Fibroblast of villous mesenchyme (primary cell): ENCODE data around the gene BICD1. TPM values are rescaled to one million over a fixed set of nuclear protein-coding genes. Genes with fewer than 3 reads are reported as not detected.
"Not testable (repeated sequence)": the region's sequence is repeated elsewhere in the genome, so short reads cannot be mapped to it uniquely, and the experiment has no call there.

ENCODE experiments used
- DNase-seq: peaks from one replicate; pipeline ENCODE4 v3.0.0-alpha.2; 2010; ENCODE audit warnings: low read depth
- H3K4me3 ChIP-seq: 2 replicates; pipeline ENCODE4 v1.5.1; 2011; ENCODE audit warnings: low read depth, mild to moderate bottlenecking, low read length
- total RNA-seq: library from RNA; depleted of rRNA; stranded (reverse); fragments of >200 nt; gene quantifications from 2 replicates; pipeline ENCODE4 v1.2.3, GENCODE V29; 2012
- TF ChIP-seq, protein P1 (sequence below): IDR thresholded peaks from 2 replicates; pipeline ENCODE4 v1.5.1; 2012; ENCODE audit warnings: low read depth, mild to moderate bottlenecking, low read length; ENCODE audit not compliant: insufficient read depth

BICD1 gene
- total RNA-seq, 1 donor: 24.6 TPM

DNA sequence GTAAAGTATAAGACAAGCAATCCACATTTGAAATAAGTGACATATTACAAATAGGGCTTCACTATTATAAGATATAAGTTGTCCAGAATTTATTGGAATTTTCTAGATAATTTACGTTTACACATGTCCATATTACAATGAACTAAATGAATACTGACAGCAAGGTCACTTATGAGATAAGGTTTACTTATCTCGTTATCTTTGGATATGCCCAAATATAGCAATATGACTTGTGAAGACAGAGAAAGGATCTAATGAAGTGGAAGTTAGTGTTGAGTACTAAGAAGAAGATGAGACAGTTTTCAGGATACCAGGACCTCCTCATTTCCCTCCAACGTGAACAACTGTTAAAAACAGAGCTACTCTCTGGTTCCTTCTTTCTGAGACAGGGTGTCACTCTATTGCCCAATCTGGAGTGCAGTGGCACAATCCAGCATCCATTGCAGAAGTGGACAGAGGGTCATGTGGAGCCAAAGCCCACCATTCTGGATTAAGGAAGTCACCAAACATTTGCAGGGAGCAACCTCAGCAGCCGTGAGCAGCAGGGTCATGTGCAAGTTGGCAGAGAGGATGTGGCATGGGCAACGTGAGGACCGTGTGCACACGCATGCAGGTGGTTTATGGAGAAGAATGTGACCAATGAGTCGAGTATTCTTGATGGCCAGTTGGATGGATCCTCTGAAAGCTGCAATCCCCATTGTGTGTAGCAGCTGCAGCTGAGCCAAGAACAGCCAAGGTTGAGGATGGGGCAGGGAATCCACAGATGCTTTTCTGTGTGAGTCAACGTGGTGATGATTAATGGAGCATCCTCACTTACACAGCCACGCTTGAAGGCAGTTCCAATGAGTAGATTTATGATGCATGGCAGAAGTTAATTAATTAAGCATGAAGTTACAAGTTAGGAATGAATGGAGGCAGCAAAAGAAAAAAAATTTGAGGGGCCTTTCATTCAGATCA, 111.0 kb downstream of the BICD1 start:
- peak; percentile 37 for DNase-seq
- TF ChIP-seq, protein P1, sequence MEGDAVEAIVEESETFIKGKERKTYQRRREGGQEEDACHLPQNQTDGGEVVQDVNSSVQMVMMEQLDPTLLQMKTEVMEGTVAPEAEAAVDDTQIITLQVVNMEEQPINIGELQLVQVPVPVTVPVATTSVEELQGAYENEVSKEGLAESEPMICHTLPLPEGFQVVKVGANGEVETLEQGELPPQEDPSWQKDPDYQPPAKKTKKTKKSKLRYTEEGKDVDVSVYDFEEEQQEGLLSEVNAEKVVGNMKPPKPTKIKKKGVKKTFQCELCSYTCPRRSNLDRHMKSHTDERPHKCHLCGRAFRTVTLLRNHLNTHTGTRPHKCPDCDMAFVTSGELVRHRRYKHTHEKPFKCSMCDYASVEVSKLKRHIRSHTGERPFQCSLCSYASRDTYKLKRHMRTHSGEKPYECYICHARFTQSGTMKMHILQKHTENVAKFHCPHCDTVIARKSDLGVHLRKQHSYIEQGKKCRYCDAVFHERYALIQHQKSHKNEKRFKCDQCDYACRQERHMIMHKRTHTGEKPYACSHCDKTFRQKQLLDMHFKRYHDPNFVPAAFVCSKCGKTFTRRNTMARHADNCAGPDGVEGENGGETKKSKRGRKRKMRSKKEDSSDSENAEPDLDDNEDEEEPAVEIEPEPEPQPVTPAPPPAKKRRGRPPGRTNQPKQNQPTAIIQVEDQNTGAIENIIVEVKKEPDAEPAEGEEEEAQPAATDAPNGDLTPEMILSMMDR: no peak

DNA sequence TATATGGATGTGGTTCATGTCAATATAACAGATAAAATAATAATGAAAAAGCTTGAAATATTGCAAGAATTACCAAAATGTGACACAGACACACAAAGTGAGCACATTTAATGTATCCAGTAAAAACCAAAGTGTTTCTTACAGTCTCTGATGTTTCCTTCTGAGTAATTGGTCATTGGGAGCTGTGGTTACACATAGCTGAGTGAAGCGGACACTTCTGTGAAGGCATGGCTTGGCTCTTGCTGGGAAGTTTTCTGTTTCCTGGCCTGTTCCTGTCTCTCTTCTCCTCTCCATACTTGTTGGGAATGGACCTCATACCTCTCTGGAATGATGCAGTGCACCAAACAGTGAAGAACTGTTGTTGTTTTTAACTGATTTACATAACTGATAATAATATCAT, 117.3 kb downstream of the BICD1 start:
- TF ChIP-seq, protein P1: no peak
- no peak overlapping the region for H3K4me3 ChIP-seq
- DNase-seq: no peak

More for the DNA sequence above, 111.0 kb downstream of the BICD1 start:
- H3K4me3 ChIP-seq: no peak overlapping the region

DNA sequence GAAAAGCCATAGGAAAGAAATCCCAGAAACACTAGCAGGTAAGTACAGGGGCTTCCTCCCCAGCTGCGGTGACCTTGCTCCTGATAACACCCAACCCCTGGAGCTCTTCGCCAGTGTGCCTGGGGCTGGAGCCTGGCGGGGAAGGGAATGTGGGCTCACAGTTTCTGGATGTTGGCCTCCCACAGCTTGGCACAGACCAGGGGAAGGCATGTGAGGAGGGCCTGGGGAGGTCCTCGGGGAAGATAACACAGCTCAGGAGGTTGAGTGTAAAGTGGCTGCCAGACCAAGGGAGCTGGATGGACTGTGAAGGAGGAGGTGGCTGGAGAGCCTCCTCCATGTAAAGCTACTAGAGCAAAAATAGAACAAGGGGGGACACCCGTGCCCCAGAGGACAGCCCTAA, 120.1 kb downstream of the BICD1 start:
- no peak overlapping the region for H3K4me3 ChIP-seq
- DNase-seq: no peak
- TF ChIP-seq, protein P1: no peak

DNA sequence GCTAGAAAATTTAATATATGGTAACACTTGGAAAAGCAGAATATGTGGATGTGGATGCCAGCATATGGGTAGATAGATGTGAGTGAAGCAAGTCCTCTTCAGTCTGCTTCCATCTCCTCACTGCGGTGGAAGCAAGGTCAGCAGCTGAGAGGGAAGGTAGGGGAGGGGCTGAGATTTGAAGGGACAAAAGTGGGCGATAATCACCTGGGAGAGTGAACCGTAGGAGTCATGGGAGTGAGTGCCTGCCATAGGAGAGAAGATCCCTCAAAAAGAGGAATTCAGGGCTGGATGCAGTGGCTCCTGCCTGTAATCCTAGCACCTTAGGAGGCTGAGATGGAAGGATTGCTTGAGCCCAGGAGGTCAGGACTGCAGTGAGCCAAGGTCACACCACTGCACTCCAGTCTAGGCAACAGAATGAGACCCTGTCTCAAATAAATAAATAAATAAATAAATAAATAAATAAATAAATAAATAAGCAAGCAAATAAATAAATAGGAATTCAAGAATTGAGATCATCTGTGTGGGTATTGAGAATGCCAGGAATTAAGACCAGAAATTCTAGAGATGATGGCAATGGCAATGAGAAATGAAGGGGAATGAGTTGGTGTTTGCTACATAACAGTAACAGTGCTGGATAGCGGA, 123.4 kb downstream of the BICD1 start:
- no peak for DNase-seq
- no peak overlapping the region for H3K4me3 ChIP-seq
- TF ChIP-seq, protein P1: no peak

DNA sequence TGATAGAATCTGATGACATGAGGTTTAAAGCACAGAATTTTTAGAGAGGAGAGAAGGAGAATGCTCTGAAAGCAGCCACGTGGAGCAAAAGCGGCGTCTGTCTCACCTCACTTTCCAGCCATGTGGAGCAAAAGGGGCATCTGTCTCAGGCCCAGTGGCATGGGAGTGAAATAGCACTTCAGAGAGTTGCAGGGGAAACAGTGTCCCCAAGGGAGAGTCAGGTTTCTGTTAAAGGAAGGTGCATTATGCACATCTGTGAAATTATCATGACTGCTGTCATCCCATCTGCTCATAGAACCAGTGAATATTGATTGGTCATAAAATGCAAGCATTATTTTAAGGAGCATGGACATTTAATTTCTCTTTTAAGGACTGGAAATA, 124.0 kb downstream of the BICD1 start:
- TF ChIP-seq, protein P1: no peak
- DNase-seq: no peak
- H3K4me3 ChIP-seq: no peak overlapping the region

DNA sequence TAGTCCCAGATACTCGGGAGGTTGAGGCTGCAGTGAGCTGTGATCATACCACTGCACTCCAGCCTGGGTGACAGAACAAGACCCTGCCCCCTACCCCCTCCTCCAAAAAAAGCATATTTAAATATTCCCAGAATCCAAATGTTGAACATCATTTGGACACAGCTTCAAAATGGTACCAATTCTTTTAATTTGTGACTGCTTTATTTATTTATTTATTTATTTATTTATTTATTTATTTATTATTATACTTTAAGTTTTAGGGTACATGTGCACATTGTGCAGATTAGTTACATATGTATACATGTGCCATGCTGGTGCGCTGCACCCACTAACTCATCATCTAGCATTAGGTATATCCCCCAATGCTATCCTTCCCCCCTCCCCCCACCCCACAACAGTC, 124.7 kb downstream of the BICD1 start:
- H3K4me3 ChIP-seq, DNase-seq: not testable (repeated sequence)

DNA sequence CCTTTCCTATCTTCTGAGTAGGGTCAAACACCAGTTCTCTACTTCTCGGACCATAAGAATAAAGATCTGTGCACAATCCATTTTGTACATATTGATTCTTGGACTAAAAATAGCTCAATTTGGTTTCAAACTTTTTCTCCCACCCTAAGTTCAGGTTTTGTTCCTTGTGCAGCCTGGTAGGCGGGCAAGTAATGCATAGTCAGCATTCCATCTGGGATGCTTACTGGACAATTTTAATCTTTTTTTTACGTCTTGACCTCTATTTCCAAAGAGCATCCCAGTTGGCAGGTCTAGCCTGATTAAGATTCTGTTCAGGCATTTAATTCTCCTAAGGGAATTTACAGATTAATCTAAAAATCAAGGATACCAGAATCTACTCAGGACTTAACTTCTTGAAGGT, 126.9 kb downstream of the BICD1 start:
- no peak for DNase-seq
- TF ChIP-seq, protein P1: no peak

More for the DNA sequence above, 126.9 kb downstream of the BICD1 start:
- no peak overlapping the region for H3K4me3 ChIP-seq
